ENCODE results near the gene FTCDNL1.

DNA sequence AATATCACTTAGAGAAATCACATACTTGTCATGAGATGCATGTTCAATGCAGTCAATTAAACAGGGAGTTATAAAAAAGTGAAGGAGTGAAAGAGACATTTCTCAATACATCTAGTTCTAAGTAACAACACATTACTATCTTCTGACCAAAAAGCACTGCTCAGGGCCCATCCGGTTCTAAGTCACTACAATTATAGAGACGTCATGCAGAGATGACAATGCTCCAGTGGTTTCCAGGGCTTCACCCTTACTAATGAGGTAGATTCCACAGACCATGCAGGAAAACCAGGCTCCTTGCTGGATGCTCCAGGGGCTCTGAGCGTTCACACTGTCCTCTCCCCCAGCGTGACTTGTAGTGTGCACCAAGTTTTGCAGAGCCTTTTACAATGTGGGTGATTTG is 88.0 kb downstream of the FTCDNL1 start:
- TF ChIP-seq, protein P1, sequence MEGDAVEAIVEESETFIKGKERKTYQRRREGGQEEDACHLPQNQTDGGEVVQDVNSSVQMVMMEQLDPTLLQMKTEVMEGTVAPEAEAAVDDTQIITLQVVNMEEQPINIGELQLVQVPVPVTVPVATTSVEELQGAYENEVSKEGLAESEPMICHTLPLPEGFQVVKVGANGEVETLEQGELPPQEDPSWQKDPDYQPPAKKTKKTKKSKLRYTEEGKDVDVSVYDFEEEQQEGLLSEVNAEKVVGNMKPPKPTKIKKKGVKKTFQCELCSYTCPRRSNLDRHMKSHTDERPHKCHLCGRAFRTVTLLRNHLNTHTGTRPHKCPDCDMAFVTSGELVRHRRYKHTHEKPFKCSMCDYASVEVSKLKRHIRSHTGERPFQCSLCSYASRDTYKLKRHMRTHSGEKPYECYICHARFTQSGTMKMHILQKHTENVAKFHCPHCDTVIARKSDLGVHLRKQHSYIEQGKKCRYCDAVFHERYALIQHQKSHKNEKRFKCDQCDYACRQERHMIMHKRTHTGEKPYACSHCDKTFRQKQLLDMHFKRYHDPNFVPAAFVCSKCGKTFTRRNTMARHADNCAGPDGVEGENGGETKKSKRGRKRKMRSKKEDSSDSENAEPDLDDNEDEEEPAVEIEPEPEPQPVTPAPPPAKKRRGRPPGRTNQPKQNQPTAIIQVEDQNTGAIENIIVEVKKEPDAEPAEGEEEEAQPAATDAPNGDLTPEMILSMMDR (IDR thresholded peaks at IDR 0.05; ENCODE audit: low read length), result no peak
- TF ChIP-seq EZH2 (optimal IDR thresholded peaks at IDR 0.05; ENCODE audit: low read depth, low read length) (no peak), EZH2phosphoT487 (IDR thresholded peaks at IDR 0.05; ENCODE audit: low read length) (no peak)
